Activated CD4-positive, alpha-beta T cell treated with anti-CD3 and anti-CD28 coated beads, Interleukin-2, amount 10 ng/mL, durations not matched to agents 7 days and 5 days (primary cell): ENCODE measurements around the gene VAC14. TPM values are rescaled to one million over a fixed set of nuclear protein-coding genes. Genes with fewer than 3 reads are reported as not detected.

ENCODE experiments used
- CTCF ChIA-PET: fragments of 350-600 bp; sonication (Branson Sonifier 250); formaldehyde crosslinking; loops from one replicate; lab custom pipeline; 2021; ENCODE audit warnings: antibody characterized with exemption; lab: Charles Lee
- POLR2A ChIA-PET: fragments of 350-600 bp; sonication (Branson Sonifier 250); formaldehyde crosslinking; loops from one replicate; lab custom pipeline; 2021; ENCODE audit warnings: antibody characterized with exemption; lab: Charles Lee
- DNase-seq: peaks from one replicate; pipeline ENCODE4 v3.0.0-alpha.2; 2020
- H3K27ac Mint-ChIP-seq: one replicate; pipeline ENCODE4 v1.8.0; 2021; ENCODE audit warnings: mild to moderate bottlenecking, moderate library complexity, mixed read lengths
- H3K27me3 Mint-ChIP-seq: one replicate; pipeline ENCODE4 v1.8.0; 2021; ENCODE audit warnings: mixed read lengths
- H3K36me3 Mint-ChIP-seq: one replicate; pipeline ENCODE4 v1.8.0; 2021; ENCODE audit warnings: low read depth, mixed read lengths
- H3K4me1 Mint-ChIP-seq: one replicate; pipeline ENCODE4 v1.8.0; 2021; ENCODE audit warnings: mixed read lengths
- H3K4me3 Mint-ChIP-seq: one replicate; pipeline ENCODE4 v1.8.0; 2021; ENCODE audit warnings: mild to moderate bottlenecking, moderate library complexity, mixed read lengths
- H3K9me3 Mint-ChIP-seq: one replicate; pipeline ENCODE4 v1.8.0; 2021; ENCODE audit warnings: mixed read lengths
- total RNA-seq, 2 experiments: library from RNA; stranded (reverse); gene quantifications; one replicate each; pipeline ENCODE4 v1.2.3, GENCODE V29; 2021

VAC14 gene
- total RNA-seq, 2 experiments from 2014 or later: 35.9 to 37.1 TPM

GRCh38 chr16:70781800-70782199 is 19.2 kb downstream of the VAC14 start:
- no peak for DNase-seq
- ChIA-PET CTCF (interaction anchor here (1.8 kb wide), 1 partner anchor 11 kb away, joined by 8 read pairs; no protein-coding TSS in a partner anchor), POLR2A (no interaction called here)
- H3K27ac Mint-ChIP-seq: no peak overlapping the region
- H3K36me3 Mint-ChIP-seq: peaks cover 49% of the 10 kb centered on the region
- no peak overlapping the region for H3K4me3 Mint-ChIP-seq
- no peaks in the 10 kb centered on the region for H3K9me3 Mint-ChIP-seq
- H3K27me3 Mint-ChIP-seq: no peaks in the 10 kb centered on the region
- no peaks in the 10 kb centered on the region for H3K4me1 Mint-ChIP-seq

- peaks cover 49% of the 10 kb centered on the region for H3K36me3 Mint-ChIP-seq
- CTCF ChIA-PET: interaction anchor here (1.5 to 1.8 kb wide), 2 partner anchors 10 kb away, joined by 8 read pairs; no protein-coding TSS in a partner anchor
- no peaks in the 10 kb centered on the region for H3K9me3 Mint-ChIP-seq
- no peaks in the 10 kb centered on the region for H3K4me1 Mint-ChIP-seq
- POLR2A ChIA-PET: no interaction called here
- no peak overlapping the region for H3K4me3 Mint-ChIP-seq
- DNase-seq: no peak
- no peaks in the 10 kb centered on the region for H3K27me3 Mint-ChIP-seq
- no peak overlapping the region for H3K27ac Mint-ChIP-seq
Measured at GRCh38 chr16:70780546-70780945, 20.4 kb downstream of the VAC14 start.

GRCh38 chr16:70779361-70779760 is 21.6 kb downstream of the VAC14 start:
- Mint-ChIP-seq H3K27ac (no peak overlapping the region), H3K36me3 (peaks cover 41% of the 10 kb centered on the region), H3K4me1 (no peaks in the 10 kb centered on the region), H3K4me3 (no peak overlapping the region), H3K9me3 (no peaks in the 10 kb centered on the region), H3K27me3 (no peaks in the 10 kb centered on the region)
- ChIA-PET CTCF (interaction anchor here (0.8 to 1.5 kb wide), 2 partner anchors 9 to 79 kb away, joined by 3 to 8 read pairs; no protein-coding TSS in a partner anchor), POLR2A (no interaction called here)
- DNase-seq: no peak

GRCh38 chr16:70778901-70779309 is 22.1 kb downstream of the VAC14 start:
- H3K27ac Mint-ChIP-seq: no peak overlapping the region
- H3K4me3 Mint-ChIP-seq: no peak overlapping the region
- POLR2A ChIA-PET: no interaction called here
- no peaks in the 10 kb centered on the region for H3K27me3 Mint-ChIP-seq
- no peaks in the 10 kb centered on the region for H3K9me3 Mint-ChIP-seq
- no peak for DNase-seq
- CTCF ChIA-PET: interaction anchor here (1.7 kb wide), 1 partner anchor 10 kb away, joined by 4 read pairs; no protein-coding TSS in a partner anchor
- H3K4me1 Mint-ChIP-seq: no peaks in the 10 kb centered on the region
- H3K36me3 Mint-ChIP-seq: peaks cover 41% of the 10 kb centered on the region

GRCh38 chr16:70777973-70778406 is 23.0 kb downstream of the VAC14 start:
- POLR2A ChIA-PET: no interaction called here
- no peaks in the 10 kb centered on the region for H3K9me3 Mint-ChIP-seq
- H3K36me3 Mint-ChIP-seq: peaks cover 35% of the 10 kb centered on the region
- DNase-seq: no peak
- H3K27me3 Mint-ChIP-seq: no peaks in the 10 kb centered on the region
- H3K4me3 Mint-ChIP-seq: no peak overlapping the region
- CTCF ChIA-PET: interaction anchor here (1.4 to 1.7 kb wide), 2 partner anchors 9 to 26 kb away, joined by 3 to 4 read pairs; no protein-coding TSS in a partner anchor
- no peak overlapping the region for H3K27ac Mint-ChIP-seq
- no peaks in the 10 kb centered on the region for H3K4me1 Mint-ChIP-seq

- H3K4me3 Mint-ChIP-seq: no peak overlapping the region
- POLR2A ChIA-PET: no interaction called here
- H3K9me3 Mint-ChIP-seq: no peaks in the 10 kb centered on the region
- H3K36me3 Mint-ChIP-seq: peaks cover 30% of the 10 kb centered on the region
- no peaks in the 10 kb centered on the region for H3K4me1 Mint-ChIP-seq
- CTCF ChIA-PET: interaction anchor here (1.4 to 1.7 kb wide), 2 partner anchors 8 to 25 kb away, joined by 3 to 4 read pairs; no protein-coding TSS in a partner anchor
- no peak for DNase-seq
- H3K27ac Mint-ChIP-seq: no peak overlapping the region
- no peaks in the 10 kb centered on the region for H3K27me3 Mint-ChIP-seq
Measured at GRCh38 chr16:70777496-70777895, 23.5 kb downstream of the VAC14 start.

GRCh38 chr16:70775399-70775798 is 25.6 kb downstream of the VAC14 start:
- no peak for DNase-seq
- POLR2A ChIA-PET: no interaction called here
- no peaks in the 10 kb centered on the region for H3K27me3 Mint-ChIP-seq
- no peaks in the 10 kb centered on the region for H3K9me3 Mint-ChIP-seq
- peaks cover 7% of the 10 kb centered on the region for H3K4me1 Mint-ChIP-seq
- no peak overlapping the region for H3K27ac Mint-ChIP-seq
- CTCF ChIA-PET: interaction anchor here (1.2 kb wide), 1 partner anchor 106 kb away, joined by 3 read pairs; no protein-coding TSS in a partner anchor
- H3K36me3 Mint-ChIP-seq: peaks cover 18% of the 10 kb centered on the region
- H3K4me3 Mint-ChIP-seq: no peak overlapping the region

- ChIA-PET POLR2A (no interaction called here), CTCF (interaction anchor here (1.2 kb wide), 1 partner anchor 105 kb away, joined by 3 read pairs; no protein-coding TSS in a partner anchor)
- no peak for DNase-seq
- H3K4me1 Mint-ChIP-seq: peaks cover 8% of the 10 kb centered on the region
- no peak overlapping the region for H3K4me3 Mint-ChIP-seq
- peaks cover 19% of the 10 kb centered on the region for H3K36me3 Mint-ChIP-seq
- no peak overlapping the region for H3K27ac Mint-ChIP-seq
- no peaks in the 10 kb centered on the region for H3K27me3 Mint-ChIP-seq
- no peaks in the 10 kb centered on the region for H3K9me3 Mint-ChIP-seq
Measured at GRCh38 chr16:70774261-70774660, 26.7 kb downstream of the VAC14 start.

GRCh38 chr16:70772493-70772892 is 28.5 kb downstream of the VAC14 start:
- POLR2A ChIA-PET: no interaction called here
- H3K9me3 Mint-ChIP-seq: no peaks in the 10 kb centered on the region
- DNase-seq: no peak
- H3K27me3 Mint-ChIP-seq: no peaks in the 10 kb centered on the region
- peaks cover 15% of the 10 kb centered on the region for H3K36me3 Mint-ChIP-seq
- CTCF ChIA-PET: interaction anchor here (0.6 to 3.3 kb wide), 2 partner anchors 34 to 277 kb away, joined by 3 to 15 read pairs; no protein-coding TSS in a partner anchor
- no peak overlapping the region for H3K4me3 Mint-ChIP-seq
- peaks cover 8% of the 10 kb centered on the region for H3K4me1 Mint-ChIP-seq
- no peak overlapping the region for H3K27ac Mint-ChIP-seq

- ChIA-PET POLR2A (no interaction called here), CTCF (interaction anchor here (0.6 to 3.3 kb wide), 23 partner anchors 9 to 1321 kb away, joined by 3 to 18 read pairs (median 5); no protein-coding TSS in a partner anchor)
- DNase-seq: peak; percentile 76
- Mint-ChIP-seq H3K4me3 (no peak overlapping the region), H3K9me3 (no peaks in the 10 kb centered on the region), H3K36me3 (peaks cover 15% of the 10 kb centered on the region), H3K27ac (peak overlapping the region; percentile 71), H3K4me1 (peaks cover 8% of the 10 kb centered on the region), H3K27me3 (no peaks in the 10 kb centered on the region)
Measured at GRCh38 chr16:70770626-70771552, 30.1 kb downstream of the VAC14 start.

GRCh38 chr16:70770291-70770625 is 30.7 kb downstream of the VAC14 start:
- Mint-ChIP-seq H3K27me3 (no peaks in the 10 kb centered on the region), H3K36me3 (peaks cover 15% of the 10 kb centered on the region), H3K9me3 (no peaks in the 10 kb centered on the region), H3K4me1 (peaks cover 8% of the 10 kb centered on the region), H3K4me3 (no peak overlapping the region), H3K27ac (no peak overlapping the region)
- ChIA-PET CTCF (interaction anchor here (0.8 to 3.3 kb wide), 16 partner anchors 10 to 253 kb away, joined by 3 to 18 read pairs (median 8); no protein-coding TSS in a partner anchor), POLR2A (no interaction called here)
- DNase-seq: no peak

GRCh38 chr16:70769761-70770160 is 31.2 kb downstream of the VAC14 start:
- Mint-ChIP-seq H3K36me3 (peaks cover 15% of the 10 kb centered on the region), H3K4me1 (peaks cover 8% of the 10 kb centered on the region), H3K4me3 (no peak overlapping the region), H3K27ac (no peak overlapping the region), H3K27me3 (no peaks in the 10 kb centered on the region), H3K9me3 (no peaks in the 10 kb centered on the region)
- CTCF ChIA-PET: interaction anchor here (1.0 to 3.3 kb wide), 14 partner anchors 8 to 253 kb away, joined by 3 to 18 read pairs (median 8); no protein-coding TSS in a partner anchor
- no peak for DNase-seq
- POLR2A ChIA-PET: no interaction called here

- POLR2A ChIA-PET: no interaction called here
- no peaks in the 10 kb centered on the region for H3K27me3 Mint-ChIP-seq
- DNase-seq: no peak
- no peaks in the 10 kb centered on the region for H3K9me3 Mint-ChIP-seq
- H3K4me1 Mint-ChIP-seq: peaks cover 8% of the 10 kb centered on the region
- H3K27ac Mint-ChIP-seq: no peak overlapping the region
- no peak overlapping the region for H3K4me3 Mint-ChIP-seq
- CTCF ChIA-PET: interaction anchor here (1.0 to 1.2 kb wide), 3 partner anchors 9 to 252 kb away, joined by 3 to 4 read pairs (median 4); no protein-coding TSS in a partner anchor
- H3K36me3 Mint-ChIP-seq: peaks cover 15% of the 10 kb centered on the region
Measured at GRCh38 chr16:70769131-70769530, 31.8 kb downstream of the VAC14 start.
